Stimulated activated CD8-positive, alpha-beta memory T cell treated with anti-CD3 and anti-CD28 coated beads, Interleukin-15, amount 100 ng/mL, for 48 hours (primary cell): Measurements from ENCODE around the gene TIPIN.
"Not testable (repeated sequence)": the region's sequence is repeated elsewhere in the genome, so short reads cannot be mapped to it uniquely, and the experiment has no call there.

ENCODE experiments used
- DNase-seq, 2 donors: peaks; one replicate each; pipeline ENCODE4 v3.0.0-alpha.2; 2020; ENCODE audit warnings: low read depth in 2 of 2

Gene TIPIN

GRCh38 chr15:66386204-66387123, 30.0 kb upstream of the TIPIN start, which contains the start of gene MAP2K1:
Gene MAP2K1, plus strand, starts transcription at chr15:66386912. Its CDS starts 436 bp downstream, at chr15:66387348.
- peak; percentile 98 for DNase-seq

- DNase-seq, result not testable (repeated sequence)
These were observed 24.9 kb upstream of the TIPIN start for GRCh38 chr15:66381376-66381775.

GRCh38 chr15:66378814-66379430, 22.4 kb upstream of the TIPIN start:
- no peak for DNase-seq

GRCh38 chr15:66374179-66374578, 17.7 kb upstream of the TIPIN start:
- no peak for DNase-seq

- DNase-seq, result no peak
These were observed 13.5 kb upstream of the TIPIN start for GRCh38 chr15:66369773-66370651.

- DNase-seq, result no peak
These were observed 8.6 kb upstream of the TIPIN start for GRCh38 chr15:66364944-66365528.

GRCh38 chr15:66362776-66363175, 6.3 kb upstream of the TIPIN start:
- DNase-seq, result no peak

GRCh38 chr15:66361745-66362460, 5.4 kb upstream of the TIPIN start:
- DNase-seq, result not testable (repeated sequence)

- no peak for DNase-seq
These were observed 3.3 kb upstream of the TIPIN start for GRCh38 chr15:66359740-66360139.

GRCh38 chr15:66356077-66356358, 467 bp downstream of the TIPIN start:
- no peak for DNase-seq

GRCh38 chr15:66348530-66348929, 8.0 kb downstream of the TIPIN start:
- not testable (repeated sequence) for DNase-seq

- no peak for DNase-seq
These were observed 27.7 kb downstream of the TIPIN start for GRCh38 chr15:66328771-66329170.

- DNase-seq, result no peak
These were observed 28.7 kb downstream of the TIPIN start for GRCh38 chr15:66327736-66328135.

GRCh38 chr15:66326051-66326450, 30.4 kb downstream of the TIPIN start:
- DNase-seq, result no peak

- no peak for DNase-seq
These were observed 33.1 kb downstream of the TIPIN start for GRCh38 chr15:66323312-66323928.

GRCh38 chr15:66312144-66312543, 44.3 kb downstream of the TIPIN start:
- no peak for DNase-seq

GRCh38 chr15:66310786-66311185, 45.7 kb downstream of the TIPIN start:
- no peak for DNase-seq

GRCh38 chr15:66309828-66310227, 46.7 kb downstream of the TIPIN start:
- DNase-seq, result no peak

GRCh38 chr15:66308531-66308930, 48.0 kb downstream of the TIPIN start:
- no peak for DNase-seq

GRCh38 chr15:66306381-66306780, 50.1 kb downstream of the TIPIN start:
- DNase-seq, result no peak

GRCh38 chr15:66304425-66304824, 52.1 kb downstream of the TIPIN start:
- DNase-seq, result not testable (repeated sequence)
